OCI-LY1 (cell line): ENCODE results near the gene LMOD3.

Experiments
- H2AFZ ChIP-seq: fragments of 200-600 bp; sonication (generic), shearing (Covaris generic); 2 replicates; pipeline ENCODE4 v1.6.0; 2014; ENCODE audit warnings: antibody characterized with exemption, mild to moderate bottlenecking, low read length
- H3F3A ChIP-seq: fragments of 200-600 bp; sonication (generic), shearing (Covaris generic); 2 replicates; pipeline ENCODE4 v1.6.0; 2014; ENCODE audit warnings: mild to moderate bottlenecking, antibody characterized with exemption, low read length, moderate library complexity; ENCODE audit not compliant: insufficient read depth
- H3K27ac ChIP-seq: fragments of 200-600 bp; sonication (generic); 2 replicates; pipeline ENCODE4 v1.5.1; 2014; ENCODE audit warnings: low read length, mixed run types, mild to moderate bottlenecking, low read depth; ENCODE audit not compliant: poor library complexity, severe bottlenecking
- H3K27me3 ChIP-seq: fragments of 200-600 bp; sonication (generic); 2 replicates; pipeline ENCODE4 v1.6.0; 2014; ENCODE audit warnings: antibody characterized with exemption, mild to moderate bottlenecking, low read length, moderate library complexity; ENCODE audit not compliant: insufficient read depth
- H3K36me3 ChIP-seq: fragments of 200-600 bp; sonication (generic); 2 replicates; pipeline ENCODE4 v1.6.1; 2014; ENCODE audit warnings: mild to moderate bottlenecking, antibody characterized with exemption, low read length, moderate library complexity, mixed read lengths; ENCODE audit not compliant: insufficient read depth
- H3K4me1 ChIP-seq: fragments of 200-600 bp; sonication (generic); 2 replicates; pipeline ENCODE4 v1.5.1; 2014; ENCODE audit warnings: mild to moderate bottlenecking, low read length, moderate library complexity; ENCODE audit not compliant: insufficient read depth, severe bottlenecking
- H3K4me2 ChIP-seq: fragments of 200-600 bp; sonication (generic), shearing (Covaris generic); 2 replicates; pipeline ENCODE4 v1.6.1; 2014; ENCODE audit warnings: low read length
- H3K4me3 ChIP-seq: fragments of 200-600 bp; sonication (generic); 2 replicates; pipeline ENCODE4 v1.5.1; 2014; ENCODE audit warnings: low read length, low read depth, mild to moderate bottlenecking, mixed read lengths; ENCODE audit not compliant: poor library complexity, severe bottlenecking
- H3K79me2 ChIP-seq: fragments of 200-600 bp; shearing (Covaris generic); 2 replicates; pipeline ENCODE4 v1.6.1; 2016; ENCODE audit warnings: mixed run types, low read length, mixed read lengths; ENCODE audit not compliant: insufficient read depth
- H3K9ac ChIP-seq: fragments of 200-600 bp; sonication (generic), shearing (Covaris generic); 2 replicates; pipeline ENCODE4 v1.6.1; 2014; ENCODE audit warnings: mild to moderate bottlenecking, low read length, mixed read lengths
- H3K9me2 ChIP-seq: fragments of 200-600 bp; sonication (generic), shearing (Covaris generic); 2 replicates; pipeline ENCODE4 v1.6.1; 2014; ENCODE audit warnings: low read depth, mild to moderate bottlenecking, low read length, mixed read lengths
- H3K9me3 ChIP-seq: fragments of 200-600 bp; shearing (Covaris generic); 2 replicates; pipeline ENCODE4 v1.6.1; 2014; ENCODE audit warnings: low read length, mixed read lengths
- H4K20me1 ChIP-seq: fragments of 200-600 bp; sonication (generic), shearing (Covaris generic); 2 replicates; pipeline ENCODE4 v1.6.0; 2016; ENCODE audit warnings: mild to moderate bottlenecking, low read length; ENCODE audit not compliant: insufficient read depth
- EZH2 ChIP-seq: fragments of 200-600 bp; sonication (generic), shearing (Covaris generic); IDR thresholded peaks from 2 replicates; pipeline ENCODE4 v1.8.0; 2017; ENCODE audit warnings: borderline replicate concordance, mixed run types, mild to moderate bottlenecking, antibody characterized with exemption, low read length, moderate library complexity, mixed read lengths
- TF ChIP-seq, protein P1 (sequence below): fragments of 200-600 bp; sonication (generic), shearing (Covaris generic); IDR thresholded peaks from 2 replicates; pipeline ENCODE4 v1.5.1; 2017; ENCODE audit warnings: mild to moderate bottlenecking, antibody characterized with exemption, low read length, moderate library complexity, mixed read lengths

Gene LMOD3

DNA sequence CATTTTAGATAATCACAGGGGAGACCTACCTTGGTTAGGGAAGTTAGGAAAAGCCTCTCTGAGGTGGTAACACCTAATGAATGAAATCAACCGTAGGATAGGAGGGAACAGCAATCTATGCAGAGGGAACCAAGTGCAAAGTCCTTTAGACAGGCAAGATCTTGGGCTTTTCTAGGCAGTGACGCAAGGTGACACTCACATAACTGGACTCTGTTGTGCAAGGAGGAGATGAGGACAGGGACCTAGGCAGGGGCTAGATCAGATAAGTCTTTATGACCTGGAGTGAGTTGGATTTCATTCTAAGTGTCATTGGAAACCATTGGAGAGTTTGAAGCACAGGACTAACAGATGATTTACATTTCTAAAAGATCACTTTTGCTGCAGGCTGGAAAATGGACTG, 4.6 kb upstream of the LMOD3 start:
- H3K4me3 ChIP-seq: no peak overlapping the region
- H3K9me2 ChIP-seq: no peaks in the 10 kb centered on the region
- no peak overlapping the region for H3K9ac ChIP-seq
- H3K36me3 ChIP-seq: no peaks in the 10 kb centered on the region
- H2AFZ ChIP-seq: no peak overlapping the region
- H3K4me1 ChIP-seq: no peaks in the 10 kb centered on the region
- no peaks in the 10 kb centered on the region for H4K20me1 ChIP-seq
- H3K27me3 ChIP-seq: no peaks in the 10 kb centered on the region
- no peak overlapping the region for H3K27ac ChIP-seq
- no peak overlapping the region for H3K4me2 ChIP-seq
- no peaks in the 10 kb centered on the region for H3F3A ChIP-seq
- TF ChIP-seq EZH2: no peak
- TF ChIP-seq, protein P1, sequence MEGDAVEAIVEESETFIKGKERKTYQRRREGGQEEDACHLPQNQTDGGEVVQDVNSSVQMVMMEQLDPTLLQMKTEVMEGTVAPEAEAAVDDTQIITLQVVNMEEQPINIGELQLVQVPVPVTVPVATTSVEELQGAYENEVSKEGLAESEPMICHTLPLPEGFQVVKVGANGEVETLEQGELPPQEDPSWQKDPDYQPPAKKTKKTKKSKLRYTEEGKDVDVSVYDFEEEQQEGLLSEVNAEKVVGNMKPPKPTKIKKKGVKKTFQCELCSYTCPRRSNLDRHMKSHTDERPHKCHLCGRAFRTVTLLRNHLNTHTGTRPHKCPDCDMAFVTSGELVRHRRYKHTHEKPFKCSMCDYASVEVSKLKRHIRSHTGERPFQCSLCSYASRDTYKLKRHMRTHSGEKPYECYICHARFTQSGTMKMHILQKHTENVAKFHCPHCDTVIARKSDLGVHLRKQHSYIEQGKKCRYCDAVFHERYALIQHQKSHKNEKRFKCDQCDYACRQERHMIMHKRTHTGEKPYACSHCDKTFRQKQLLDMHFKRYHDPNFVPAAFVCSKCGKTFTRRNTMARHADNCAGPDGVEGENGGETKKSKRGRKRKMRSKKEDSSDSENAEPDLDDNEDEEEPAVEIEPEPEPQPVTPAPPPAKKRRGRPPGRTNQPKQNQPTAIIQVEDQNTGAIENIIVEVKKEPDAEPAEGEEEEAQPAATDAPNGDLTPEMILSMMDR: no peak
- no peaks in the 10 kb centered on the region for H3K79me2 ChIP-seq
- H3K9me3 ChIP-seq: no peaks in the 10 kb centered on the region

DNA sequence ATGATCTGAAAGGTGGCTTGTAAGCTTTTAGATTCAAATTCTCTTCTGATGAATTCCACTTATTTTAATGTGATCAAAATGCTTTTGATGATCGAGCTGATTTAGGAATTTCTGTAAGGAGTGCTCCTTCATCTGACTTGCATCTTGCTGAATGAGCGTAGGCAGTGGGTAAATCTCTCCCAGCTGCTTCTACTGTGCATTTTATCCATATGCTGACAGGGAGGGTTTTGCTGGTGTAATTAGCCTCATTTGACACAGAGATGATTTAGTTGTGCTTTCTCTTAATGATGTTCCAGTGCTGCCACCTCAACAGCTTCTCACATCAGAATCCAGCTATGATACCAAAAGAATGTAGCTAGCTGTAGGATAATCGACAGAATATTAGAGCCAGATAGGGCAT, 3.8 kb upstream of the LMOD3 start:
- H3K9me3 ChIP-seq: no peaks in the 10 kb centered on the region
- no peaks in the 10 kb centered on the region for H3K4me1 ChIP-seq
- no peaks in the 10 kb centered on the region for H4K20me1 ChIP-seq
- no peaks in the 10 kb centered on the region for H3K9me2 ChIP-seq
- no peaks in the 10 kb centered on the region for H3K36me3 ChIP-seq
- H2AFZ ChIP-seq: no peak overlapping the region
- no peaks in the 10 kb centered on the region for H3K27me3 ChIP-seq
- TF ChIP-seq, protein P1: no peak
- TF ChIP-seq EZH2: no peak
- H3K27ac ChIP-seq: no peak overlapping the region
- no peak overlapping the region for H3K9ac ChIP-seq
- no peaks in the 10 kb centered on the region for H3K79me2 ChIP-seq
- no peak overlapping the region for H3K4me3 ChIP-seq
- H3K4me2 ChIP-seq: no peak overlapping the region
- no peaks in the 10 kb centered on the region for H3F3A ChIP-seq

DNA sequence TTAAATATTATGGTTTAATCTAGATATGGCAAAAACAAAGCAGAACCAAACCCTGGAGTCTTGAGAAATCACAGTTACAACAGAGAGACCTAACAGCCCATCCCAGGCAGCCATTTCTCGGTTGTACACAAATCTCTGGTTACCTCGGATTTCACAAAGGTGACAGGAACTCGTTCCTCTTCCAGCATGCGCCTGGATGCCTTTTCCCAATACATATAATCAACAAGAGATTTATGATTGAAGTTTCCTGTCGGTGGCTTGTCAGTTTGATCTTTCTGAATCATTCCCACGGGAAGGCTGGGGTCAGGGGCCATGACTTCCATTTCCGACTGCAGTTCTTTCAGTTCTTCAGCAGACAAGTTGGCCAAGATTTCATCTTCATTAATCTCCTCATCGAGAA, 445 bp downstream of the LMOD3 start:
- Histone ChIP-seq H3K9me2 (no peaks in the 10 kb centered on the region), H3K27me3 (no peaks in the 10 kb centered on the region), H3F3A (no peaks in the 10 kb centered on the region), H3K9me3 (no peaks in the 10 kb centered on the region), H4K20me1 (no peaks in the 10 kb centered on the region), H3K4me1 (no peaks in the 10 kb centered on the region), H3K4me2 (no peak overlapping the region), H3K9ac (no peak overlapping the region), H3K4me3 (no peak overlapping the region), H3K79me2 (no peaks in the 10 kb centered on the region), H2AFZ (no peak overlapping the region), H3K27ac (no peak overlapping the region), H3K36me3 (no peaks in the 10 kb centered on the region)
- no peak for TF ChIP-seq EZH2

DNA sequence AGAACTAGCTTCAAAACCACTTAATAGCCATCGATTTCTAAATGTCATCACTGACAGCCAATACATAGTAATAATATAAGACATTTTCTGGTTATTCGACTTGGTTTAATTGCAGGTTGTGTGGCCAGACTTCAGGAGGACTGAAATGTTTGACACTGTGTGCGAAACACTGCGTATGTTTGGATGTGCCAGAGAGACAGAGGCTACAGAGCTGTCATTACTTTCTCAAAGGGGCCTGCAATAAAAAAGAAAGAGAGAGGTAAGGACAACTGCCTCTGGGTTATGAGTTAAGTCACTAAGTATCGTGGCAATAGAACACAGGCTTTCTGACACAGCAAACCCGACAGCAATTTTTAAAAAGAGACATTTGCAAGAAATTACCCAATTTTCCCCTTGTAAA, 882 bp downstream of the LMOD3 start:
- H3K4me2 ChIP-seq: no peak overlapping the region

More for the DNA sequence above, 882 bp downstream of the LMOD3 start:
- Histone ChIP-seq H3K9me3 (no peaks in the 10 kb centered on the region), H3K4me3 (no peak overlapping the region), H3F3A (no peaks in the 10 kb centered on the region), H3K27ac (no peak overlapping the region), H3K9ac (no peak overlapping the region), H3K4me1 (no peaks in the 10 kb centered on the region), H3K79me2 (no peaks in the 10 kb centered on the region), H3K36me3 (no peaks in the 10 kb centered on the region), H4K20me1 (no peaks in the 10 kb centered on the region), H2AFZ (no peak overlapping the region), H3K9me2 (no peaks in the 10 kb centered on the region), H3K27me3 (no peaks in the 10 kb centered on the region)
- TF ChIP-seq, protein P1: no peak
- no peak for TF ChIP-seq EZH2
